Right atrium auricular region (tissue), 2 donors: Measurements from ENCODE around the gene NLRC4. TPM values are rescaled to one million over a fixed set of nuclear protein-coding genes. Genes with fewer than 3 reads are reported as not detected.
"Not testable (repeated sequence)": the region's sequence is repeated elsewhere in the genome, so short reads cannot be mapped to it uniquely, and the experiment has no call there.

Experiments
- DNase-seq: peaks from one replicate; pipeline ENCODE4 v3.0.0-alpha.2; 2019; ENCODE audit warnings: low spot score
- H3K27ac ChIP-seq, 2 donors: fragments of 200-600 bp; sonication (generic); 1 replicate in 1 of 2; 2 replicates in 1 of 2; pipeline ENCODE4 v1.5.1; 2016 to 2019
- H3K27me3 ChIP-seq, 2 donors: fragments of 200-600 bp; sonication (generic); one replicate each; pipeline versions ENCODE4 v1.5.1 to v1.6.0; 2017 to 2019
- H3K36me3 ChIP-seq: fragments of 200-600 bp; sonication (generic); one replicate; pipeline ENCODE4 v1.5.1; 2016
- H3K4me1 ChIP-seq, 2 donors: fragments of 200-600 bp; sonication (generic); one replicate each; pipeline versions ENCODE4 v1.5.1 to v1.6.0; 2017 to 2019
- H3K4me3 ChIP-seq, 2 donors: fragments of 200-600 bp; sonication (generic); 1 replicate in 1 of 2; 2 replicates in 1 of 2; pipeline ENCODE4 v1.5.1; 2017 to 2019; ENCODE audit warnings: mild to moderate bottlenecking in 1 of 2, moderate library complexity in 1 of 2
- H3K9me3 ChIP-seq, 2 donors: fragments of 200-600 bp; sonication (generic); one replicate each; pipeline ENCODE4 v1.5.1; 2019
- total RNA-seq, 2 donors: library from RNA; depleted of rRNA; stranded (reverse); fragments of >200 nt; gene quantifications; one replicate each; pipeline ENCODE4 v1.1.0, GENCODE V29; 2016
- TF ChIP-seq, protein P1 (sequence below), 2 donors: fragments of 200-600 bp; sonication (generic); IDR thresholded peaks; one replicate each; pipeline ENCODE4 v1.5.1; 2019; ENCODE audit warnings: antibody characterized with exemption in 2 of 2

Gene NLRC4
- total RNA-seq, 2 donors from 2014 or later: 0.15 to 1.3 TPM

DNA sequence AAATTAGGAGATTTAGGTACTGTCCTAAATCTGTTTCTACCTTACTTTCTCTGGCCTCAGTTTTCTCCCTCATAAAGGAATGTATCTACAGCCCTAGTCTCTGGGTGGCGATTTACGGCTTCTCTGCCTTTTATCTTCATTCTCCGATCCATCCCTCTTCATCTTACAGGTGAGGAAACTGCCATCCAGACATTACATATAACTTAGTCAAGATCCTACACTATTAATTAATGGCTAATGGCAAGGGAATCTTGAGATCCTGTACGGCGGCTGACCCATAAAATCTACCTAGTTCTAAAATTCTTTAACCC lies 12.6 kb upstream of the NLRC4 start:
- H3K4me1 ChIP-seq: peaks cover 0 to 24% of the 10 kb centered on the region in 2 donors
- no peak for DNase-seq
- H3K36me3 ChIP-seq: peaks cover 4% of the 10 kb centered on the region
- H3K27me3 ChIP-seq: no peaks in the 10 kb centered on the region
- no peaks in the 10 kb centered on the region for H3K9me3 ChIP-seq
- peak overlapping the region; percentile 84 to 93 for H3K27ac ChIP-seq
- TF ChIP-seq, protein P1, sequence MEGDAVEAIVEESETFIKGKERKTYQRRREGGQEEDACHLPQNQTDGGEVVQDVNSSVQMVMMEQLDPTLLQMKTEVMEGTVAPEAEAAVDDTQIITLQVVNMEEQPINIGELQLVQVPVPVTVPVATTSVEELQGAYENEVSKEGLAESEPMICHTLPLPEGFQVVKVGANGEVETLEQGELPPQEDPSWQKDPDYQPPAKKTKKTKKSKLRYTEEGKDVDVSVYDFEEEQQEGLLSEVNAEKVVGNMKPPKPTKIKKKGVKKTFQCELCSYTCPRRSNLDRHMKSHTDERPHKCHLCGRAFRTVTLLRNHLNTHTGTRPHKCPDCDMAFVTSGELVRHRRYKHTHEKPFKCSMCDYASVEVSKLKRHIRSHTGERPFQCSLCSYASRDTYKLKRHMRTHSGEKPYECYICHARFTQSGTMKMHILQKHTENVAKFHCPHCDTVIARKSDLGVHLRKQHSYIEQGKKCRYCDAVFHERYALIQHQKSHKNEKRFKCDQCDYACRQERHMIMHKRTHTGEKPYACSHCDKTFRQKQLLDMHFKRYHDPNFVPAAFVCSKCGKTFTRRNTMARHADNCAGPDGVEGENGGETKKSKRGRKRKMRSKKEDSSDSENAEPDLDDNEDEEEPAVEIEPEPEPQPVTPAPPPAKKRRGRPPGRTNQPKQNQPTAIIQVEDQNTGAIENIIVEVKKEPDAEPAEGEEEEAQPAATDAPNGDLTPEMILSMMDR (IDR thresholded peaks at IDR 0.05): no peak
- H3K4me3 ChIP-seq: peak overlapping the region; percentile 83 to 93

DNA sequence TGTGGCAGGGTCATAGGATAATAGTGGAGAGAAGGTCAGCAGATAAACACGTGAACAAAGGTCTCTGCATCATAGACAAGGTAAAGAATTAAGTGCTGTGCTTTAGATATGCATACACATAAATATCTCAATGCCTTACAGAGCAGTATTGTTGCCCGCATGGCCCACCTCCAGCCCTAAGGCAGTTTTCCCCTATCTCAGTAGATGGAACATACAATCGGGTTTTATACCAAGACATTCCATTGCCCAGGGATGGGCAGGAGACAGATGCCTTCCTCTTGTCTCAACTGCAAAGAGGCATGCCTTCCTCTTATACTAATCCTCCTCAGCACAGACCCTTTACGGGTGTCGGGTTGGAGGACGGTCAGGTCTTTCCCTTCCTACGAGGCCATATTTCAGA lies 11.1 kb upstream of the NLRC4 start:
- DNase-seq, H3K9me3 ChIP-seq, H3K36me3 ChIP-seq, H3K27me3 ChIP-seq, H3K27ac ChIP-seq, H3K4me3 ChIP-seq: not testable (repeated sequence)
- H3K4me1 ChIP-seq: peaks cover 0 to 17% of the 10 kb centered on the region in 2 donors

DNA sequence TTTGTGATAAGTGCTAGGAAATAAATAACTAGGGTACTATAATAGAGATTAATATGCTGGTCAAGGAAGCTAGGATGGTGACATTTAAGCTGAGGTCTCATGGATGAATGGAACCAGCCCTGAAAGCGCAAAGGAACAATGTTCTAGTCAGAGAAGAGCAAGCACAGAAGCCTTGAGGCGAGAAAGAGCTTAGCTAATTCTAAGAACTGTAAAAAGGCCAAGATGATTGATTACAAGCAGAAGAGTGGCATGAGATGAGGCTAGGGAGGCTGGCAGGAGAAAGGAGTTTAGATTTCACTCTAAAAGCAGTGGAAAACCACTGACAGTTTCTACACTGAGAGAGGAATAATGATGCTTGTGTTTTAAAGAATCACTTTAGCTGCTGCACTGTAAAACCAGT lies 9.6 kb upstream of the NLRC4 start:
- Histone ChIP-seq H3K9me3 (no peaks in the 10 kb centered on the region), H3K36me3 (no peaks in the 10 kb centered on the region), H3K27ac (no peak overlapping the region), H3K4me3 (no peak overlapping the region), H3K4me1 (peaks cover 0 to 17% of the 10 kb centered on the region in 2 donors), H3K27me3 (no peaks in the 10 kb centered on the region)
- TF ChIP-seq, protein P1 (IDR thresholded peaks at IDR 0.05): no peak
- no peak for DNase-seq

DNA sequence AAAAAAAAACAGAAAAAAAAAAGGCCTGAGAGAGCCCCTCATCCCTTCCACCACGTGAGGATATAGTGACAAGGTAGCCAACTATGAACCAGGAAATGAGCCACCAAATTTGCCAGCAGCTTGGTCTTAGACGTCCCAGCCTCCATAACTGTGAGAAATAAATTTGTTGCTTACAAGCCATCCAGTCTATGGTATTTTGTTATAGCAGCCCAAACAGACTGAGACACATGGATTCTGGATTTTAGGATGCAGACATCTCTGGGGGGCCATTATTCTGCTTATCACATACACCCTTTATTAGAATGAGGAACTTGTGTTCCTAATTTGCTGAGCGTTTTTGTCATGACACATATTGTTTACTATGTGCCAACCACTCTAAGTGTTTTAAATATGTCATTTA lies 7.6 kb upstream of the NLRC4 start:
- Histone ChIP-seq H3K36me3 (no peaks in the 10 kb centered on the region), H3K4me1 (peaks cover 0 to 6% of the 10 kb centered on the region in 2 donors), H3K27ac (no peak overlapping the region), H3K4me3 (no peak overlapping the region), H3K9me3 (no peaks in the 10 kb centered on the region), H3K27me3 (no peaks in the 10 kb centered on the region)
- DNase-seq: no peak
- TF ChIP-seq, protein P1 (IDR thresholded peaks at IDR 0.05): no peak

DNA sequence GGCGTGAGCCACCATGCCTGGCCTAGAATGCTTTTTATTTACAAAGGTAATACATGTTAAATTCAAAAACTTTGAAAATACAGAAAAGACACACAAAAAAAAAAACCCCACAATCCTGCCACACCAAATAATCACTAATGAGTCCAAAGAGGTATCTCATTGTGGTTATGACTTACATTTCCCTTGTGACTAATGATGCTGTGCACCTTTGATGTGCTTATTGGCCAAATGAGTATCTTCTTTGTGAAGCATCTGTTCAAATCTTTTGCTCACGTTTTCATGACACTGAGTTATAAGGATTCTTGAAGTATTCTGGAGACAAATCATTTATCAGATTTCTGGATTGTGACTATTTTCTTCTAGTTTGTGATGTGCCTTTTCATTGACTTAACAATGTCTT lies 6.4 kb upstream of the NLRC4 start:
- TF ChIP-seq, protein P1 (IDR thresholded peaks at IDR 0.05): no peak
- Histone ChIP-seq H3K27ac (no peak overlapping the region), H3K36me3 (no peaks in the 10 kb centered on the region), H3K4me3 (no peak overlapping the region), H3K4me1 (no peaks in the 10 kb centered on the region), H3K9me3 (no peaks in the 10 kb centered on the region), H3K27me3 (no peaks in the 10 kb centered on the region)
- DNase-seq: no peak

DNA sequence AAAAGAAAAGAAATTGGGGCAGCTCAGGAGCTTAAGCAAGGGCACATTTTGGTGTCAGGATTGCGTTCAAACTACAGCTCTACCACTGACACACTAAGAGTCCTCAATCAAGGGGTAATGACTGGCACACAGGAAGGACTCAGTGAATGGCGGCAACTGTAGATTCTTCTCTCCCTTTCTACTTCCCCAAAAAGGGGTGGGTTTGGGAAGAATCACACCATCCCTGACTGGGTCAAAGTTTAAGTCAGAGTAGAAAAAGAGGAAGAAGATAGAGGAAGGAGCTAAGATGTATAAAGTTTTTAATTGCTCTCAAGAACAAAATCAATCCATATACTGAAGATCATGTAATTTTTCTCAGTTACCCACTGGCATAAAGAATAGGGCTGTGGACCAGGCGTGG lies 2.6 kb downstream of the NLRC4 start:
- Histone ChIP-seq H3K27me3 (no peaks in the 10 kb centered on the region), H3K4me1 (no peaks in the 10 kb centered on the region), H3K9me3 (no peaks in the 10 kb centered on the region), H3K27ac (no peak overlapping the region), H3K36me3 (no peaks in the 10 kb centered on the region), H3K4me3 (no peak overlapping the region)
- TF ChIP-seq, protein P1 (IDR thresholded peaks at IDR 0.05): no peak
- DNase-seq: no peak
